Activated naive CD4-positive, alpha-beta T cell treated with anti-CD3 and anti-CD28 coated beads for 36 hours (primary cell): Measurements from ENCODE around the gene NCKAP5. TPM values are rescaled to one million over a fixed set of nuclear protein-coding genes. Genes with fewer than 3 reads are reported as not detected.
"Not testable (repeated sequence)": the region's sequence is repeated elsewhere in the genome, so short reads cannot be mapped to it uniquely, and the experiment has no call there.

Experiments
- CTCF ChIA-PET: fragments of 350-600 bp; sonication (Branson Sonifier 250); formaldehyde crosslinking; loops from one replicate; lab custom pipeline; 2021; ENCODE audit warnings: antibody characterized with exemption; lab: Charles Lee
- DNase-seq: peaks from one replicate; pipeline ENCODE4 v3.0.0-alpha.2; 2020
- H3K27ac Mint-ChIP-seq: one replicate; pipeline ENCODE4 v1.8.0; 2021; ENCODE audit warnings: mild to moderate bottlenecking, mixed read lengths
- H3K27me3 Mint-ChIP-seq: one replicate; pipeline ENCODE4 v1.8.0; 2021; ENCODE audit warnings: low read depth, mixed read lengths
- H3K36me3 Mint-ChIP-seq: one replicate; pipeline ENCODE4 v1.8.0; 2021; ENCODE audit warnings: low read depth, mixed read lengths
- H3K4me1 Mint-ChIP-seq: one replicate; pipeline ENCODE4 v1.8.0; 2021; ENCODE audit warnings: low read depth, mixed read lengths
- H3K4me3 Mint-ChIP-seq: one replicate; pipeline ENCODE4 v1.8.0; 2021; ENCODE audit warnings: mild to moderate bottlenecking, moderate library complexity, mixed read lengths
- H3K9me3 Mint-ChIP-seq: one replicate; pipeline ENCODE4 v1.8.0; 2021; ENCODE audit warnings: mixed read lengths
- intact Hi-C: fragments of 100-400 bp; cut with micrococcal nuclease; formaldehyde crosslinking; loops from one replicate; pipeline ENCODE4 v1.15.1; 2023
- total RNA-seq, 2 experiments: library from RNA; stranded (reverse); gene quantifications; one replicate each; pipeline ENCODE4 v1.2.3, GENCODE V29; 2021

Gene NCKAP5
- total RNA-seq, 2 experiments from 2014 or later, result not detected

DNA sequence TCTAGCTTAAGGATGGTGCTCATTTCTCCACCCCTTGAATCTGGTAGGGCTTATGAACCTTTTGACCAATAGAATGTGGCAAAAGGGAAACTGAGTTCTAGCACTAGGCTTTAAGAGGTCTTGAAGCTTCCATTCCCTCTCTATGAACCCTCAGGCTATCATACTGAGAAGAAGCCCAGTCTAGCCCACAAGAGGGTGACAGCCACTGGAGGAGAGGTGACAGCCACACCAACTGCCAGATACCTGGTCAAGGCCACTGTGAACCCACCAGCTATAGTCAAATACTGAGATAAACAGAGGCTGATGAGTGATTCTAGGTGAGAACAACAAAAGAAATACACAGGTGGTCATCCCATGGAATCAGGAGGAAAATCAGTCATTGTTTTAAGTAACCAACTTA lies 37.6 kb downstream of the NCKAP5 start:
- Mint-ChIP-seq H3K27me3 (peaks cover 4% of the 10 kb centered on the region), H3K27ac (no peak overlapping the region), H3K4me3 (no peak overlapping the region), H3K4me1 (no peaks in the 10 kb centered on the region), H3K36me3 (no peaks in the 10 kb centered on the region), H3K9me3 (peaks cover 2% of the 10 kb centered on the region)
- intact Hi-C loops, result no loop called here
- CTCF ChIA-PET, result no interaction called here
- no peak for DNase-seq

DNA sequence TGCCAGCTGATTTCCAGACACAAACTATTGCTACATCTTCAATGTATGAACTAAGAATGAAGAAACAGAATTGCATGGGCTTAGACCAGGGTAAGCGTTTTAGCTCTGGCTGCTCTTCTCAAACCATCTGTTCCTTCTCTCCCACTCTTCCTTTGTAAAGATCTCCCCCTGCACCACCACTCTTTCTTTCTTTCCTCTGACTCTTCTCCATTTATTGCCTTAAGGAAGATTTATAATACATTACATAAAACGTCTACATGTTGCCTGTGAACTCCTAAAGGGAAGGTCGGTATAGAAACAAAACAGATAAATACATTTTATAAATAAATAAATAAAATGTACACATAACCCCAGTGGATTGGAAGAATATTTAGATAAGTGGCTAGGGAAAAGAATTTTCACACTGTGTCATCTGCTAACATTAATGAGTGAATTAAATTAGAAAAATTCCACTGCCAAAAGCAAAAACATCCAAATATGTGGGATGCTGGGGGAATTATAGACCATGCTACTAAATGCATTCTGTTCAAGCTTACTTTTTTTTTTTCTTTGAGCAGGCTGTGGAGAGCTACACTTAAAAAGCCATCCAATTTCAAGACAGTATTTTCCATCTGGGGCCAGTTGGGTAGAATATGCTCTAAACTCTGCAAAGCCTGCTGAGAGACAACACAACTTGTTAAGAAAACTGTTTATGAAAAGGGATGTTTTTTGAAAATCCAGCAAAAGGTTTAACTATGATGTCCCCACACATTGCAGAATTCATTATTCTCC lies 41.5 kb downstream of the NCKAP5 start:
- CTCF ChIA-PET, result no interaction called here
- H3K27me3 Mint-ChIP-seq, result peaks cover 3% of the 10 kb centered on the region
- H3K27ac Mint-ChIP-seq, result no peak overlapping the region
- DNase-seq, result no peak
- intact Hi-C loops, result no loop called here
- no peak overlapping the region for H3K4me3 Mint-ChIP-seq
- H3K4me1 Mint-ChIP-seq, result no peaks in the 10 kb centered on the region
- no peaks in the 10 kb centered on the region for H3K36me3 Mint-ChIP-seq
- H3K9me3 Mint-ChIP-seq, result peaks cover 2% of the 10 kb centered on the region

DNA sequence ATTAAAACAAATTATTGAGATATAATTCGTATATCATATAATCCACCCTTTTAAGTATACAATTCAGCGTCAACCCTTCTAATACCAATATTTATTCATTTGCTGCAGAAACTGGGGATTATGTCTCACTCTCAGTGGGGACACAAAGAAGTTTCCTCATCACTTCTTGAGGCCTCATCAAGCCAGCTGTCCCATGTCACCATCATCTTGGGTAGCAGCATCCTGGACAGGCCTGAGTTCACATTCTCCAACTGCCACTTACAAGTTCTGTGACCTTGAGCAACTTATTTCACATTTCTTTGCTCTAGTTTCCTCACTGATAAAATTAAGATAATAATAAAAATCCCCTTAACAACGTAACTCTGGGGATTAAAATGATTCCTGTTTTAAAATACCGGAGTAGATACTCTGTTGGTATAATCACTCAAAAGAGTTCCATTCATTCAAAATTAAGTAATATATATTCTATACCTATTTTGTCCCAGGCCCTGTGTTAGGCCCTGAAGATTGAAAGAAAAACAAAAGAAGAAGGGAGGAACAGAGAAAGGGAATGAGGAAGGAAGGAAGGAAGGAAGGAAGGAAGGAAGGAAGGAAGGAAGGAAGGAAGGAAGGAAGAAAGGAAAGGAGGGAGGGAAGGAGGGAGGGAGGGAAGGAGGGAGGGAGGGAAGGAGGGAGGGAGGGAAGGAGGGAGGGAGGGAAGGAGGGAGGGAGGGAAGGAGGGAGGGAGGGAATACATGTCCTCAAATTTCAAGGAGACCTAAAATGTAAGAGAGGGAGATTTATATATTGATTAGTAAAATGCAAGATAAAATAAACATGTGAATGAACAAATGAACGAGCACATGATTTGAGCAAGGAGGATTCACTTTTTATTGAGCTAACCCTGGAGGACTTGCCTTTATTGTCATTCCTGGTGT lies 42.4 kb downstream of the NCKAP5 start:
- Mint-ChIP-seq H3K27me3 (peaks cover under 1% of the 10 kb centered on the region), H3K27ac (no peak overlapping the region), H3K4me3 (no peak overlapping the region), H3K4me1 (no peaks in the 10 kb centered on the region), H3K9me3 (peaks cover 2% of the 10 kb centered on the region), H3K36me3 (no peaks in the 10 kb centered on the region)
- no peak for DNase-seq
- CTCF ChIA-PET, result no interaction called here
- intact Hi-C loops, result no loop called here

DNA sequence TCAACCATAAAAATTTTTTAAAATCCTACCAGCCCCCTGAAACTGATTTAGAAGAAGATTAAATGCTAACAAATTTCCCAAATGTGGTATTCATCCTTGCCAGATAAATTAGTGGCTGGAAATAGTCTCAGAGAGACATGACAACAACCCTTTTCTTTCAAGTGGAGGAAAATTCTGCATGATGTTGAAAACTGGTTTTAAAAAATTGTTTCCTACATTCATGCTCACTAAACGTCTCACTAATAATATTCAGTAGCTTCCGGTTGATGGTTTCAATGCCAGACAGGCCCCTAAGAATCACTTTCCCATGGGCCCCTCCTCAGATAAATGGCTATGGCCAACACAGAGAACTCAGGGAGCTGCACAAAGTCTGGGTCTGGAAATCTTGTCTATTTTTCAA lies 43.2 kb downstream of the NCKAP5 start:
- H3K4me1 Mint-ChIP-seq, result no peaks in the 10 kb centered on the region
- no peak overlapping the region for H3K27ac Mint-ChIP-seq
- intact Hi-C loops, result no loop called here
- no peak for DNase-seq
- H3K4me3 Mint-ChIP-seq, result no peak overlapping the region
- H3K9me3 Mint-ChIP-seq, result peaks cover 2% of the 10 kb centered on the region
- no peaks in the 10 kb centered on the region for H3K36me3 Mint-ChIP-seq
- H3K27me3 Mint-ChIP-seq, result no peaks in the 10 kb centered on the region
- CTCF ChIA-PET, result no interaction called here

DNA sequence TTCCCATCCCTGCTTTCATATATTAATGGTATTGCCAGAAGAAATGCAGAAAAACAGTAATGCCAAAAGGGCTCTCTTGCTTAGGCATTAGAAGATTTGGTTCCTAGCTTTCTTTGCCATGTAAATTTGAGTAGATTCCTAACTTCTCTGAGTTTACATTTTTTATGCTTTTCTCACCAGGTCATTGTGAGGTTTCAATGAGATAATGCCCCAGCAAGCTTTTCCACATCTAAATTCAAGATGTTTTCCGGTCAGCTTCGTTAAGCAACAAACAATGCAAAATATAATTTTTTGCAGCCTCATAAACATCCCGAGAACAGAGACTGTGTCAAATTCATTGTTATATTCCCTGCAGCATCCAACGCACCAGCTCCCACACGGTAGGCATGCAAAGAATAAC lies 44.9 kb downstream of the NCKAP5 start:
- H3K36me3 Mint-ChIP-seq, result no peaks in the 10 kb centered on the region
- no peak overlapping the region for H3K4me3 Mint-ChIP-seq
- no peaks in the 10 kb centered on the region for H3K27me3 Mint-ChIP-seq
- no peak overlapping the region for H3K27ac Mint-ChIP-seq
- no peak for DNase-seq
- H3K4me1 Mint-ChIP-seq, result no peaks in the 10 kb centered on the region
- peaks cover 2% of the 10 kb centered on the region for H3K9me3 Mint-ChIP-seq
- CTCF ChIA-PET, result no interaction called here
- intact Hi-C loops, result loop anchor here (5.0 kb wide), 1 partner anchor 259 kb away; no protein-coding TSS in a partner anchor

DNA sequence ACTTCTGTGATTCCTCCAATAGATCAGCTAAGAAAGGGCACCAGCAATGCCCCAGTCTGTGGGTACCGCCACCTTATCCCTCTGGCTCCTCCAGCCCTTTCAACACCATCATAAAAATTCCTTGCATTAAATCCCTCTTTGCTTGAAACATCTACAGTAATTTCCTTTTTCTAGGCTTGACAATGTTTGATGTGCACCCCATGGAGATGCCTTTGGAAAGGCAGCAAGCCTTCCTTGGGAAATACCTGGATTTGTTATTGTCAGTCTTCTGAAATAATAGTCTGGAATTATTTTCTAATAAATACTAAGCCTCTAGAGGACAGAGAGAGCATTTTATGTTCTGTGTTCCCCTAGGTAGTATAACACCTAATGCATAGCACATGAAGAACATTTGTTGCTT lies 46.1 kb downstream of the NCKAP5 start:
- DNase-seq, result no peak
- no peaks in the 10 kb centered on the region for H3K27me3 Mint-ChIP-seq
- H3K9me3 Mint-ChIP-seq, result peaks cover 2% of the 10 kb centered on the region
- no peaks in the 10 kb centered on the region for H3K4me1 Mint-ChIP-seq
- H3K36me3 Mint-ChIP-seq, result no peaks in the 10 kb centered on the region
- no peak overlapping the region for H3K27ac Mint-ChIP-seq
- H3K4me3 Mint-ChIP-seq, result no peak overlapping the region
- intact Hi-C loops, result loop anchor here (5.0 kb wide), 1 partner anchor 260 kb away; no protein-coding TSS in a partner anchor
- CTCF ChIA-PET, result no interaction called here

DNA sequence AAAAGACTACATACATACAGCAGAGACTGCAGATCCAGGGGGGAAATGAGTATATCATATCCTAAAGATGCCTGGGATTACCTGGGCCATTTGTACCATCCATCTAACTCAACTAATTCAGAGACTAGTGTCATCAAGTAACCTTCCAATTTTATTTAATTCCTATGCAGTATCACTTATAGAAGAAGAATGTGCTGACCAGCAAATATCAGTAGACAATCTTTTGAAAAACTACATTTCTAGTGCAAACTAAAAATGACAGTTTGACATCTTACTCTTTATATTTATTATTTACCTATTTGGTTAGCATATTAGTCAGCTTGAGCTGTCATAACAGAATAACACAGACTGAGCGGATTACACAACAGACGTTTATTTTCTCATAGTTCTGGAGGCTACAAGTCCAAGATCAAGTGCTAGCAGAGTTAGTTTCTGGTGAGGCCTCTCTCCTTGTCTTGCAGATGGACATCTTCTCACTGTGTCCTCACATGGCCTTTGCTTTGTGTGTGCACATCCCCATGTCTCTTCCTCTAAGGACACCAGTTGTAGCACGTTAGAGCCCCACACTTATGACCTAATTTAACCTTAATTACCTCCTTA lies 47.0 kb downstream of the NCKAP5 start:
- Mint-ChIP-seq H3K4me3 (no peak overlapping the region), H3K27me3 (no peaks in the 10 kb centered on the region), H3K36me3 (no peaks in the 10 kb centered on the region), H3K9me3 (no peaks in the 10 kb centered on the region), H3K27ac (no peak overlapping the region), H3K4me1 (no peaks in the 10 kb centered on the region)
- DNase-seq, result no peak
- intact Hi-C loops, result loop anchor here (5.0 kb wide), 1 partner anchor 261 kb away; no protein-coding TSS in a partner anchor
- CTCF ChIA-PET, result no interaction called here

DNA sequence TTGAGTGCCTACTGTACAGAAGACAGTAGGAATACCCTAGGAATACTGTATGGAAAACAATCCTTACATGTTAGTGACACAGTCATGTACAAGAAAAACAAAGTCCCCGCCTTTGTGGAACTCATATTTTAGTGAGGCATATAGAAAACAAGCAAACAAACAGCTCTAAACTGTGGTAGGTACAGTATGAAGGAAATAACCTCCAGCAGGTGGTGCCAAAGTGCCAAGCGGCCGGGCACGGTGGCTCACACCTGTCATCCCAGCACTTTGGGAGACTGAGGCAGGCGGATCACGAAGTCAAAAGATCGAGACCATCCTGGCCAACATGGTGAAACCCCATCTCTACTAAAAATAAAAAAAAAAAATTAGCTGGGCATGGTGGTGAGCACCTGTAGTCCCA lies 48.6 kb downstream of the NCKAP5 start:
- H3K36me3 Mint-ChIP-seq, H3K4me3 Mint-ChIP-seq, H3K4me1 Mint-ChIP-seq, H3K27ac Mint-ChIP-seq, H3K27me3 Mint-ChIP-seq, DNase-seq, H3K9me3 Mint-ChIP-seq: not testable (repeated sequence)
- CTCF ChIA-PET, result interaction anchor here (0.6 to 1.6 kb wide), 3 partner anchors 325 to 529 kb away, joined by 3 to 4 read pairs (median 3); no protein-coding TSS in a partner anchor
- intact Hi-C loops, result loop anchor here (5.0 kb wide), 1 partner anchor 263 kb away; no protein-coding TSS in a partner anchor

DNA sequence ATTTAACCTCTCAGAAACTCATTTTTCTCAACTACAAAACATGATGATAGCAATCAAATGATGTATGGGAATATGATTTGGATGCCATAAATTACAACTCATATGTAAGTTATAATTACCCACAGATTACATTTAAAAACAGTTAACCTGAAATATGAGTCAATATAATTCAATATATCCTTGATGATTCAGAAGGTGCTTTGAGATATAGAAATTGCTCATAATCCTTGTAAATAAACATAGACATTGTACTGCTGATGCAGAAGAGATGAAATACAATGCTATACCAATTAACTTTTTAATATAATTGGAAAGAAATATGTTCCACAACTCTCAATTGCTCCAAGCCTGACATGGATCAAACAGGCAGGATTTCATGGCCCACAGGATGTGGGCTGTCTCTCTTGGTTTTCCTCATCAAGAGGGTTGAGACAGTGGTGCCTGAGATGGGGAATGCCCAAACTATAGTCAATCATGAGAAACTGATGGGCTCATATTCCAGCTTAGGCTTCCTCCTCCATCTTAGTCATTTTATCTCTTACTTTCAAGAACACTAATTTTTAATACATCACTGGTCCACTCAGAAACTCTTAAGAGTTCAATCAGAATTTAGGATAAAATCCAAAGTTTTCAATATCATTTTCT lies 49.4 kb downstream of the NCKAP5 start:
- Mint-ChIP-seq H3K27me3 (no peaks in the 10 kb centered on the region), H3K4me3 (no peak overlapping the region), H3K9me3 (no peaks in the 10 kb centered on the region), H3K36me3 (no peaks in the 10 kb centered on the region), H3K4me1 (no peaks in the 10 kb centered on the region), H3K27ac (no peak overlapping the region)
- intact Hi-C loops, result no loop called here
- DNase-seq, result no peak
- CTCF ChIA-PET, result interaction anchor here (1.6 kb wide), 1 partner anchor 326 kb away, joined by 4 read pairs; no protein-coding TSS in a partner anchor

DNA sequence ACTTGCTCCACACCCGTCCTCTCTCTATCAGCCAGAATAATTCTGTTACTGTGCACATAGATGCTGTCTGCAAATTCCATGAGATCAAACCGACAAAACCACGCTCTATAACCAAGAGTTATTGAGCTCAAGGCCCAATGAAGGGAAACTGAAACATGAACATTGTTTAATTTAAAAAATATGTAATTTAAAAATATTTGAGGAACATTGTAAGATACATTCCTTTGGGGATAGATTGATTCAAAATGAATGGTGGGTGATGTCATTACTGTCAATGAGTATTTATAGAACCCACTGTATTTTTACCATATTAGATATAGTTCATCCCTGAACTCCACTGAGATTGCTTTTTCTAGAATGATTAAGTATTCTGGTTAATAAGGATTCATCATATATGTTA lies 50.4 kb downstream of the NCKAP5 start:
- H3K27ac Mint-ChIP-seq, result no peak overlapping the region
- no peak for DNase-seq
- CTCF ChIA-PET, result no interaction called here
- no peak overlapping the region for H3K4me3 Mint-ChIP-seq
- no peaks in the 10 kb centered on the region for H3K36me3 Mint-ChIP-seq
- no peaks in the 10 kb centered on the region for H3K27me3 Mint-ChIP-seq
- no peaks in the 10 kb centered on the region for H3K9me3 Mint-ChIP-seq
- intact Hi-C loops, result no loop called here
- H3K4me1 Mint-ChIP-seq, result no peaks in the 10 kb centered on the region

DNA sequence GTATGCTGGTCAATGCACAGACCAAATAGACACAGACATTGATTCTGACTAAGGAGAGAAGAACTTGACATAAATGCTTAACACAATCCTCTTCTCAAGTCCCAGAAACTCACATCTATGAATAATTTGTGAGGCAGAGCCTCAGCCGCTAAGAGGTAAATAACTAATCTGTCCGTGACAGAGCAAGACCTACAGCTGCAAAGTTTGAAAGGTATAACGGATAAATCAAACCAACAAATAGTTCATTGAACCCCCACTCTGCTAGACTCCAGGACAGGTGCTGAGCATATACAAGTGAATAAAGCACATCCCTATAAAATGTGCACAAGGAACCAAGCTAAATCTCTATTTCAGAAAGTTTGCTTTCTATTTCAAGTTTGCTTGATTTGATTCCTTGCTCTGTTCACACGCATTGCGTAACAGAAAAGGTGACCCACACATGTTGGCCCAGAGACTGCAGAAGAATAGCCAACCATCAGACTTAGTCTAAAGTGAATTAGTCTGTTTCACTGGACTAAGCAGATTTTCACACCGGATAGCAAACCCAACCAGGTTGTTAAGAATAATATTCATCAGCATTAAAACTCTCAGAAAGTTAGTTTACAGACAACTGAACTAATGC lies 51.7 kb downstream of the NCKAP5 start:
- intact Hi-C loops, result no loop called here
- no peak for DNase-seq
- Mint-ChIP-seq H3K27me3 (no peaks in the 10 kb centered on the region), H3K9me3 (no peaks in the 10 kb centered on the region), H3K36me3 (no peaks in the 10 kb centered on the region), H3K4me1 (no peaks in the 10 kb centered on the region), H3K4me3 (no peak overlapping the region), H3K27ac (no peak overlapping the region)
- CTCF ChIA-PET, result no interaction called here
